Fibroblast of skin of right biceps (primary cell): ENCODE data around the gene UBE4A.

Source experiments
- DNase-seq: peaks from one replicate; pipeline ENCODE4 v3.0.0-alpha.2; 2013

Gene UBE4A

DNA sequence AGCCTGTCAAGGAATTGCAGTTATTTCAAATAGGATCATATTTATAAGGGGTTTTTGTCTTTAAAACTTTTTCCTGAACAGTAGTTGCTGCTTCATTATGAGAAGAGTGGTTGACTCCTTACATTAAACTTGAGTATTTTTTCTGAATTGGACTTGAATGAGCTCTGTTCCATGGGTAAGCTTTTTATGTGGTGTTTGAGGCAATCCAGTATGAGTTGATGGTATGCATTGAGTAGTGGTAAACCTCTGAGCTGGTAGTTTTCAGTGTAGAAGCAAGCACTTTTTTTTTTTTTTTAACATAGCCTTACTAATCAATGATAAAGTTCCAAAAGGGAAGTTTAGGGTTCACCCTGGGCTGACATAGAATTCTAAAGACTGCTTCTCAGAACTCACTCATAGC, 80.2 kb downstream of the UBE4A start:
- no peak for DNase-seq

DNA sequence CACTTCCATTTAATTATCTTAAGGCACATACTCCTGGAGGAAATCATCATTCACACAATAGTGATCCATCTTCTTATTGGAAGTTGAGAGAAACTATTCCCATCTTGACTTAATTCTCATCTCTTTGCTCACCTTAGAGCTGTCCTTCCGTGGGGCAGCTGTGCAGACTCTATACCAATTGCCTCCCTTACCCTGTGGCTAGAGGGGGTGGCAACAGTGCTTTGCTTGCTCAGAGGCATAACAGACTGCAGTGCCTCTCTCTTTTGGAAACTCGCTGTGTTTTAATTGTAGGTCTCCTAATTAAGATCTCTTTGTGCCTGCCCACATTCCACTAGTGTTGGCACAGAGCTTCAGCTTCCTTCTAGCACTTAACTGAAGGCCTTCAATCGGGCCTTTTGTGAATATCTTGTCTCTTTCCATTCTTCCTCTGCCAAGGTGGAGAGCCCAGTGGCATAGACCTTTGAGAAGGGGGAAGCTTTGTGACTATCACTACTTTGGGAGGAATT, 82.4 kb downstream of the UBE4A start:
- DNase-seq = no peak

DNA sequence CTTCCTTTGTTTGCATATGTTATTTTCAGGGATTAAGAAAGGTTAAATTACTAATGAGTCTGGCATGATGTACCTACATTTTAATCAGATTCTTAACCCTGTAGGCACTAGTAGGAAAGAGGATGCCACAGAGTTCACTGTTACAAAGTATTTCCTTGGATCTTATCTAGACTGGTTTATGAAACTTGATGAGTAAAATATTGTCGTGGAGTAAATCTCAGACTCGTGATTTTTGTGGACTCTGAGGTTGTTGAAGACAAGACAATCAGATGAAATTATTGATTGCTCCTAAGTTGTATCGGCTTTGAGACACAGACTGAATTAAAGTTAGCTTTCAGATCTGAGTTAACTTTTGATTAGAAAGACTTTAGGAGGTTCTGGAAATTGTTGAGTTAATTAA, 82.9 kb downstream of the UBE4A start:
- no peak for DNase-seq

DNA sequence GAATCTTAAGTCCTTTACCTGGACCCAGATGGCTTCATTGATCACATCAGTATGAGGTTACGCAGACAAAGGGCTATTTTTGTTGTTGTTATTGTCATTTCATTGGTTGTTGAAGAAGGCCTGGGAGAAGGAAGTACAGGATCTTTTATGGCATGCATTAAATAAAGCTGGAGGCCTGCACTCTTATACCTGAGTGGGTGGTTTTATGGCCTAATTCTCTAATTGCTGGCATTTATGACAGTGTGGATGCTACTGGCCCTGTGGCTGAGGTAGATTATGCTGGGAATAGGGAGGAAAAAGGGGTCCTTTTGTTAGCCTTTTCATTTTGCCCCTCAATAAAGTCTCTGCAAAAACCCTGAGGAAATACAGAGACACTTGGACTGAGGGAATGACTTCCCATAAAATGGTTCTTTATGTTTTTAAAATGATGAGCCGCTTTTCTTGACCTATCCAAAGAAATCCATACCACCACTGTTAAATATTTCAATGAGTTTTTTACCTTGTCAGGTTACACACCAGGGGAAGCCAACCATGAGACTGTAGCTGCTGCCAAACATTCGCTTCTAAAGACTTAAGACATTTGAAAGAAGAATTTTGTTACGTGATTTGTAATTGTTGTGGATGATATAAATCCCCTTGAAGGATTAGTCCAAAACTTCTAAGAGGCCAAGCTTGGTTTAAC, 83.6 kb downstream of the UBE4A start:
- no peak for DNase-seq

DNA sequence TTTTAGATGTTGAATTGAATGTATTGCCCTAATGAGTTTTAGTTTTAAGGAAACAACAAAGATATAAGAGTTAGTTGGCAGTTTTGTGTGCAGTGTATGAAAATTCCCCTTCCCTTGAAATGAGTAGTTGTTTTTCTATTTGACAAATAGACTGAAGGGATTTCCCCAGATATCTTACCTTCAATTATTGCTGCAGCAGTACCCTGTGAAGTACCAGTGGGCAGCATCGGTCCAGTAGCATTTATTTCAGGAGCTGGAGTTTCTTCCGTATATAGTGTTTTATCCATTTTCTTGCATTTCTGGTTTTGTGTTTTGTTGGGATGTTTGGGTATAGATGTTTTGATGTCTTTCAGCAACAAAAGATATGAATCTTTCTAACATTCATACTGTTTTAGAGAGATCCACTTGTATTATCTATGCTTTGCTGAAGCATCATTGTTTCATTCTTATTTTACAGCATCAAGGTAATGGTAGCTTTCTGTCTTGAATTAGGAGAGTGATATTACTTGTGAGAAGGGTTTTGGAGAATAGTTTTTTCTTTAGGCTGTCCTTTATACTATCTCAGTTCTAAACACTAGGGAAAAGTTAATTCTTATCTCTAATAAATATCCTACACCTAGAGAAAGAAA, 84.3 kb downstream of the UBE4A start:
- DNase-seq = no peak

DNA sequence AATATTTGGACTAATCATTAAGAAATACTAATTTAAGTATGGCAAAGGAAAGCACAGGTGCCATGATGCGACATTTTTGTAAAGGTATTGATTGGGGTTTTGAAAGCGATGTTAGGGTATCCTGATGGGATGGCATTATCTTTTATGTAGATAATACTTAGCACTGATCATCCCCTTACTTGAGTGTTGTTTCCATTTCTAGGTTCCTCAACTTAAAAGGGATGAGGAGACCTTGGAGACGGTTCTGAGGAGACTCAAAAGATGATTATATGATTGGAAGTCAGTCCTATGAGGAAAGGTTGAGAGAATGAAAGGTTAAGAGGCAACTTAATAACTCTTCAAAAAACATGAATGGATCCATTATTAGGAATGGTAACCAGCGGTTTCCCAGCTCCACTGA, 88.0 kb downstream of the UBE4A start:
- no peak for DNase-seq

DNA sequence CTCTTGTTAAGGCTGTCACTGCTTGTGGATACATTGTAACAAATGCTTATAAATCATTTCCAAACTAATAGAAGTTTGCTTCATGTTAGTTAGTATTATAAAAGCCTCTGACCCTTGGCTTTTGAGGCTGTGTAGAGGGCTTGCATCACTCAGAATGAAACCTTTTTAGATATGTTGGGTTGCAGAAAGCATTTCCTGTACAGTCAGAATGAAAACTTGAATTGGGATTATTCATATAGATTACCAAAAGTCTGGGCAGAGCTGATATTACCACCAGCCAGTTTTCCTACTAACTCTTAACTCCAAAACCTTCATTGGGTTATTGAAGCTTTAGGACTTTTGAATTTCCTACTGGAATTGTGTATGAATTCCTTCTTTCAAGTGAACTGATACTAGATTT, 88.9 kb downstream of the UBE4A start:
- peak; percentile 36 for DNase-seq
